AG04449 (cell line): ENCODE measurements around the gene STPG2.

Experiments
- CTCF ChIA-PET: fragments of 350-600 bp; formaldehyde crosslinking; extraction: SDS; loops from one replicate; lab custom pipeline; 2021; ENCODE audit warnings: antibody characterized with exemption; lab: Yijun Ruan, JAX
- POLR2A ChIA-PET: fragments of 400-600, 350-600 bp; formaldehyde crosslinking; extraction: SDS; loops from one replicate; lab custom pipeline; 2020; ENCODE audit warnings: antibody characterized with exemption, inconsistent platforms; lab: Yijun Ruan, JAX
- DNase-seq: peaks from one replicate; pipeline ENCODE4 v3.0.0-alpha.2; 2010; ENCODE audit warnings: low read depth, low spot score
- H3K4me3 ChIP-seq: 2 replicates; pipeline ENCODE4 v1.5.1; 2011; ENCODE audit warnings: low read depth, mild to moderate bottlenecking, control low read depth, low read length
- TF ChIP-seq, protein P1 (sequence below): IDR thresholded peaks from one replicate; pipeline ENCODE4 v1.5.1; 2011; ENCODE audit warnings: mild to moderate bottlenecking, moderate library complexity, low read length, control low read depth, inconsistent platforms; ENCODE audit not compliant: insufficient read depth; ENCODE audit errors: missing control alignments

Gene STPG2

DNA sequence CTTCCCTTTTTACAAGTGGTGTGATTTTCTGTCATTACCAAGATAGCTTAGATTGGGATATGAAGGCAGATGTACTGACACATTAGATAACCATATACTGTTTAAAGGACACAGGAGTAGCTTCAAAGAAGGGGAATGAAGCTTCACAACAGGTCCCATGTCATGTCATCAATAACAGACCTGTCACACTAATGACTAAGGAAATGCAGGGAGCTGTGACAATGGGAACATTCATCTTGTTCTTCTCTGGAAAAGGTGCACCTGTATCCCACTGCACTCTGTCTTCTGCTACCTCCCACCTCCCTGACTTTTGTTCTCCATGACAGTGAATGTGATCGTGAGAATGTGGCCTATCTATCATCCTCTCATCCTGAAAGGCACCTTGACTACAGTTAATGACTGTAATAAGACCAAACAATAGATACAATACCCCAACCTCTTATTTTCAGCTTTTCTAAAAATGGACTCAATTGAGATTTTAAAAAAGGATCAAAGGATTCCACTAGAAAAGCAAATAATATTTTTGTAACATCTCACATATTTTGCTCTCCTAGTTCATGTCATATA is 472.5 kb downstream of the STPG2 start:
- TF ChIP-seq, protein P1, sequence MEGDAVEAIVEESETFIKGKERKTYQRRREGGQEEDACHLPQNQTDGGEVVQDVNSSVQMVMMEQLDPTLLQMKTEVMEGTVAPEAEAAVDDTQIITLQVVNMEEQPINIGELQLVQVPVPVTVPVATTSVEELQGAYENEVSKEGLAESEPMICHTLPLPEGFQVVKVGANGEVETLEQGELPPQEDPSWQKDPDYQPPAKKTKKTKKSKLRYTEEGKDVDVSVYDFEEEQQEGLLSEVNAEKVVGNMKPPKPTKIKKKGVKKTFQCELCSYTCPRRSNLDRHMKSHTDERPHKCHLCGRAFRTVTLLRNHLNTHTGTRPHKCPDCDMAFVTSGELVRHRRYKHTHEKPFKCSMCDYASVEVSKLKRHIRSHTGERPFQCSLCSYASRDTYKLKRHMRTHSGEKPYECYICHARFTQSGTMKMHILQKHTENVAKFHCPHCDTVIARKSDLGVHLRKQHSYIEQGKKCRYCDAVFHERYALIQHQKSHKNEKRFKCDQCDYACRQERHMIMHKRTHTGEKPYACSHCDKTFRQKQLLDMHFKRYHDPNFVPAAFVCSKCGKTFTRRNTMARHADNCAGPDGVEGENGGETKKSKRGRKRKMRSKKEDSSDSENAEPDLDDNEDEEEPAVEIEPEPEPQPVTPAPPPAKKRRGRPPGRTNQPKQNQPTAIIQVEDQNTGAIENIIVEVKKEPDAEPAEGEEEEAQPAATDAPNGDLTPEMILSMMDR: no peak
- CTCF ChIA-PET: no interaction called here

DNA sequence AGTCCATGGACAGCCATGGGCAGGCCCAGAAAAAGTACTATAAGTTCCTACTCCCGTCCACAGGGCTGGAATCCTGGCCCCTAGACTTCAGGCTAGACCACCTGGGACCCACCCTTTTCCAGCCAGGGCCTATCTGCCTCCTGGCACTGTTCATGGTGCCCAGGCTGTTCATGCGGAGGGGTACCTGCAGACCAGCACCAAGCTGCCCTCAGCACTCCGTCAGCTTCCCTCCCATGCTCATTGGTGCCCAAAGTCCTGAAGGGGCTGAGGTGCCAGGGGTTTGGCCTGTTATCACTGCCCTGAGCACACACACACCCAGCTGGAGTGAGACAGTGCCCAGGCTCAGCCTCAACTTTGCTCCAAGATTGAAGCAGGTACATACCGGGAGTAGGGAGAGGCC is 477.7 kb downstream of the STPG2 start:
- no peak overlapping the region for H3K4me3 ChIP-seq
- no peak for DNase-seq
- TF ChIP-seq, protein P1: no peak
- POLR2A ChIA-PET: no interaction called here
- CTCF ChIA-PET: no interaction called here

More for the DNA sequence above, 472.5 kb downstream of the STPG2 start:
- DNase-seq: no peak
- H3K4me3 ChIP-seq: no peak overlapping the region
- POLR2A ChIA-PET: no interaction called here

DNA sequence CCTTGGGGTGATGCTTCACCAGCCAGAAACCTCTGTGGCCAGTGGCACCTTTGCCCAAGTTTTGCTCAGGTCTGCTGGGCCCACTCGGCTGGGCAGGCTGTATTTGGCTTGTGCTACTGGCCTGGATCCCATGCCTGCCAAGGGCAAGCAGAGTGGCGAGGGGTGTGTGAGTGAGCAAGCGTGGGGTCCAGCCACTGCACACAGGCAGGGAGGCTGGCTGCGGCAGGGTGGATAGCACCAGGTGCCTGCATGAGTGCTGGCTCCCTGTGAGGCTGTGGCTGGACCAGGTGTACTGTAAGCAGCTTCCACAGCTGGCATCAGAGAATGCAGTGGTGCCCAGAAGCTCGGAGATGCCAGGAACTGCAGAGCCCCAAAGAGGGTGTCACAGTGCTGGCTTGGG is 478.5 kb downstream of the STPG2 start:
- DNase-seq: no peak
- POLR2A ChIA-PET: no interaction called here
- H3K4me3 ChIP-seq: no peak overlapping the region
- TF ChIP-seq, protein P1: no peak
- CTCF ChIA-PET: no interaction called here

DNA sequence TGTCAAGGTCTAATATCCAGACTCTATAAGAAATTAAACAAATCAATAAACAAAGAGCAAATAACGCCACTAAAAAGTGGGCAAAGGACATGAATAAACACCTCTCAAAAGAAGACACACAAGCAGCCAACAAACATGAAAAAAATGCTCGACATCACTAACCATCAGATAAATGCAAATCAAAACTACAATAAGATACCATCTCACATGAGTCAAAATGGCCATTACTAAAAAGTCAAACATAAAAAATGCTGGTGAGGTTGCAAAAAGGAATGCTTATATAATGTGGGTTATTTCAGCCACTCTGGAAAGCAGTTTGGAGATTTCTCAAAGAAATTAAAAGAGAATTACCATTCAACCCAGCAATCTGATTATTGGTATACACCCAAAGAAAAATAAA is 481.1 kb downstream of the STPG2 start:
- CTCF ChIA-PET: no interaction called here
- POLR2A ChIA-PET: no interaction called here

DNA sequence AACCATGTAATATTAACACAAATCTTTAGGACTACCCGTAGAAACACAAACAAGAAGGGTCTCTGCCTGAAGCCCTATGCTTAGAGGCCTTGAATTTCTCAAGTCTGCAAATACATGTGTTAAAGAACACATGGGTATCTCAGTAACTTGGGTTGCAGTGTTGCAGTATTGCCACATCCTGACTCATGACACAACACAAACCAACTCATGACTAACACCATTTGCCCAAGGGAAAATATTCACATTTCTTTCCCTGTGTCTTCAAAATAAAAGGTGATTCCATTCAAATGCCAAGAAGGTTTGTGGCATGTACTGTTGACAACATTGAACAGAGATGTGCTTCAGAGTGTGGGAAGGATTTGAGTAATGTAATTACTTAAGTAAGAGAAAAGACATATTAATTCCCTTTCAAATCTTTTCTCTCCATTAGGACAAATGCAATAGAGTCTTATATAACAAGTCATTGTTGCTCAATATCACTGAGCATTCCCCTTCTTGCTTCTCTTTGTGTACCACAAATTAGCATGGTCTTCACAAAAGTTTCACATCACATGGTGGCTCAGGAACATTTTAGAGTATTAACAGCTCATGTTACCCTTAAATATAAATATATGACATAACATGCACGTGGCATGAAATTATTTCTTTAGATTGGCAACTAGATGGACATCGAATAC is 487.1 kb downstream of the STPG2 start:
- POLR2A ChIA-PET: no interaction called here
- no peak overlapping the region for H3K4me3 ChIP-seq
- CTCF ChIA-PET: no interaction called here
- peak; percentile 59 for DNase-seq
- TF ChIP-seq, protein P1: no peak

More for the DNA sequence above, 481.1 kb downstream of the STPG2 start:
- TF ChIP-seq, protein P1: no peak
- no peak overlapping the region for H3K4me3 ChIP-seq
- no peak for DNase-seq

DNA sequence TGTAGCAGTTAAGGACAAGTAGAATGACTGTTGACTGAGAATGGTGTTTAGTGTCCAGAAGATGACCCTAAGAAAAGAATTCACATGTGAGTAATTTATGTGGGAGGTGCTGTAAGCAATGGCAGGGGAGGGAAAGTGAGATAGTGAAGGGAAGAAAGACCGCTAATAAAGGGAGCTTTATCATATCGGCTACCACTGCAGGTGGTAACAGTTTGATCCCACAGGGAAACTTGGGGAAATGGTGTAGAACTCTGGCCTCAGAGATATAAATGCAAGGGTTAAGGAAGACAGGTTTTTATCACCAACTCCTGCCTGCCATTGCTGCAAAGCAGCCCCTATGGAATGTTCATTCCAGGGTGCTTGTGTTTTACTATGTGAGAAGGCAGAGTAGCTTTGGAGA is 489.6 kb downstream of the STPG2 start:
- H3K4me3 ChIP-seq: no peak overlapping the region
- no peak for DNase-seq
- ChIA-PET POLR2A (no interaction called here), CTCF (no interaction called here)
- TF ChIP-seq, protein P1: no peak
